GM21381 (cell line): ENCODE measurements around the gene LAMA5.

Experiments used
- ATAC-seq: cut with Tn5 transposase; IDR thresholded peaks from one replicate; pipeline ENCODE4 v1.9.1; 2021; ENCODE audit warnings: mild to moderate bottlenecking, moderate library complexity; ENCODE audit not compliant: unreplicated experiment

LAMA5 gene

DNA sequence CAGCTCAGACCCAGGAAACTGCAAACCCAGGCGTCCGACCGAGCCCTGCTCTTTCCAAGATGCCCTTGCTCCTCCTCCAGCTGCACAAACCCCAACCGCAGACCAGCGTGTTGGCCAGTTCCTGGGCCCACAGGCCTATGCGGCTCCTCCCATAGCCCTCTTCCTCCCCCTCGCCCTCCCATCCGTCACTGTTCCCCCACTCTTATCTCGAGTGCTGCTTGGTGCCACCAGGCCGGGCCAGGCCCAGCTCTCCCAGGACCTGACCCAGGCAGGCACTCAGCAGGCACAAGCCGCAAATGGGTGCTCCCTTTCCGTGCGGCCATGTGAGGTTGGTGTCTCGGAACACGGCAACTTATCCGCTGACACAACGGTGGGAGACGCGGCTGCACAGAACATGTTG, 35.8 kb downstream of the LAMA5 start:
- no peak for ATAC-seq

DNA sequence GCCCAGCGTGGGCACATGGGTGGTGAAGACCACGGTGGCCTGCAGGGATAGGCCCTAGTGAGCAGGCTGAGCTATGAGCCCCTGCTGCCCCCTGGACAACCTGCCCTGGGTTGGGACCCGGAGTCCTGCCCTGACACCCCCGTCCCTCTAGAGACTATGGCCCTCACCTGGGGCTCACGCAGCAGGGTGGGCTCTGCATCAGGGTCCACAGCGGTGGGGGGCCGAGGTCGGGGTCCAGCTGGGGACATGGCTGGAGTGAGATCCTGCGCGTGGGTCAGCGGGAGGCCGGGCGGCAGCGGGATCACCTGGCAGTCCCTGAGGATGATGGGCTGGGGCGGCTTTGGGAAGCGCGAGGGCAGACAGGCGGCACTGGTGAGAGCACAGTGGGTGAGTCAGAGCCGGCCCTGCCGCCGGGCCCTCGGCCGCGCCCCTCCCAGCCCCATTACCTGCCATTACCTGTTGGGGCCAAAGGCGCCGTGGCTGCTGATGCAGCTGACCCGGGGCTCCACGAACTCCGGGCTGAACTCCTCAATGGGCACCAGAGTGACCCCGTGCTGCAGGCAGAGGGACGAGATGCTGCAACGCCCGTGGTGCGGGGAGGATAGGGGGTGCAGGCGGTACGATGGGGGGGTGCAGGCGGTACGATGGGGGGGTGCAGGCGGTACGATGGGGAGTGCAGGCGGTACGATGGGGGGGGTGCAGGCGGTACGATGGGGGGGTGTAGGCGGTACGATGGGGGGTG, 36.4 kb downstream of the LAMA5 start:
- ATAC-seq, result no peak

DNA sequence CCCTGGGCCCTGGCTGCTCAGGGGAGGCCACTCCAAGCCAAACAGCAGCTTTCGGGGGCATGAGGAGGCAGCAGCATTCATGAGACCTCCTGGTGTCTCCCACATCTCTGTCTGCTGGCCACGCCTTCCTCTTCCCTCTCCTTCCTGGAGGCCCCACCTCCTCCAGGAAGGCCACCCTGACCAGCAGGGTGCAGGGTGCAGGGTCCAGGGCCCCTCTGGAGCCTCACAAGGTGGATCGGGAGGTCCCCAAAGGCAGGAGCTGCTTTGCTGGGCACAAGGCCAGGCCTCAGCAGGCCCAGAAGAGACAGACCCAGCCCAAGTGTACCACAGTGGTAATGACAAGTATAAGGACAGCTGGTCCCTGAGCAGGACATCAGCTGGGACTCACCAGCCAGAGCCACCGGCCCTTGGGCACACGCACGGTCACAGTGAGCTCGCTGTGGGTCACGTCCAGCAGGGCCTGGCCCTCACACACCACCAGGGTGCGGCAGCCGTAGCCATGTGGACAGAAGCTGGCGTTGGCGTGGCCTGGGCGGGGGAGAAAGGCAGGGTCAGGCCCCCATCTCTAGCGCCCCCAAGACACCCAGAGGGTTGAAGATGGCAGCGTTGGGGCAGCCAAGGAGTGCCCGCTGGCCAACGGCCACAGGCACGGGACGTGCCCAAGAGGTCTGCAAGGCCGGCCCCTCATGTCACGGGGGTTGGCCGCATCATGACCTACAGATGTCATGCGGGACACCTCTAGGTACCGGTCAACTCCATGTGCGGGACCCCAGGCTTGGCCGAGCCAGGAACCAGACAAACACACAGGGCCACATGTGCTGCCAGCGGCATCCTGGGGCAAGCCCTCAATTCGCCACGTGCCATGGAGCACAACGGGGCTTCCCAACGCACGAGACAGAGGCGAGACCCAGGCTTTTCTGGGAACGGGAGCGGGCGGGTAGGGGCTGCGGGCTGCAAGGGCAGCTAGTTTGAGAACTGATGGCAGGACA, 37.4 kb downstream of the LAMA5 start:
- ATAC-seq, result no peak

DNA sequence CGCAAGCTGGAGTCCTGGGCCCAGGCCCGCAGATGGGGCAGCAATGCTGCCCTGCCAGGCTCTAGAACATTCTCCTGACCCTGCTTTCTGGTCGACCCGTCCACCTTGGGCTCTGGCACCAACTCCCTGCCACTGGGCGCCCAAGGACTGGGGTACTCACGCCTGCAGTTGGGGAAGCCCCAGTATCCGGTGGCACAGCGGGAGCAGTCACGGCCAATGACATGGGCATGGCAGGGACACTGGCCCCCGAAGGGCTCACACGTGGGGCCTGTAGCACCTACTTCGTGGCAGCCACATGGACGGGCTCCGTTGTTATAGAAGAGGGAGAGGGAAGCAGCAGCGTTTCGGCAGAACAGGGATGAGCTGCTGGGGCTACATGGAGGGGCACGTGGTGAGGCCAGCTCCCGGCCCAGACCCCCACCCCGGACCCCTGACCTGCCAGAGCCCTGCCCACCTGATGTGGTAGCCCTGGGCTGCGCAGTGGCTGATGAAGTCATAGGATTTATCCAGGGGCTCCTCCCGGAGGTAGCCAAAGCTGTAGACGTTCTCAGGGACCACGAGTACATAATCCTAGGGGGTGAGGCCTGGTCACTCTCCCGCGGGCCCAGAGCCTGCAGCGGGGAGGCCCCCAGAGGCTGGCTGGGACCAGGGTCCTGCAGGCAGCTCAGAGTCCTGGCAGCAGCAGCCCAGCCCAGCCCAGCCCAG, 38.3 kb downstream of the LAMA5 start:
- ATAC-seq, result no peak

DNA sequence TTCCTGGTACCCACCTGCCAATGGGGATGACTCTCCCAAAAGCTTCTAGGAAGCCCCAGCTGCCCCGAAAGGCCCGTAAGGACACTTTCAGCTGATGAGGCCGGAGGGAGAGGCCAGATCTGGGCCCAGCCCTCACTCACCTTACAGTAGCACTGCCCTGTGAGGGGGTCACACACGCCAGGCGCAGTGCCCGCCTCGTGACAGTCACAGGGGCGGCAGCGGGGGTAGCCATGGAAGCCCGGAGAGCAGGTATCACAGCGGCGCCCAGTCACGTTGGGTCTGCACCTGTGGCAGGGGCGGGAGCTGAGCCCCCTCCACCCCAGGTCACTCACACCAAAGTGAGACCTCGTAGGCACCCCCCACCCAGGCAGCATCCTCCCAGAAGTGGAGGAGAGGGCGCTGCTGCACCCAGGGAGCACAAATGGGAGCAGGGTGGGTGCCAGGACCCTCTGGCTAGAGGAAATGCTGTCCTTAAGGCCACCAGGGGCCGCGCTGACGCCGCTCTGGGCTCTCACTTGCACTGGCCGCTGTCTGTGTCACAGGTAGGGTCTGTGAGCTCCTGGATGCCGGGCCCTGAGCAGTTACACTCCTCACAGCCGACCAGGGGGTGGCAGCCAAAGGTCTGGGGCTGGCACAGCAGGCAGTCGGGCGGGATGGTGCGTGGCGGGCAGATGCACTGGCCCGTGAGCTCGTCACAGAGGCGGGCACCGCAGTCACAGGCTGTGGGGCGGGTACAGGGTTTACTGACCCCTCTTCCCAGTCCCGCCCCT, 39.2 kb downstream of the LAMA5 start:
- no peak for ATAC-seq

DNA sequence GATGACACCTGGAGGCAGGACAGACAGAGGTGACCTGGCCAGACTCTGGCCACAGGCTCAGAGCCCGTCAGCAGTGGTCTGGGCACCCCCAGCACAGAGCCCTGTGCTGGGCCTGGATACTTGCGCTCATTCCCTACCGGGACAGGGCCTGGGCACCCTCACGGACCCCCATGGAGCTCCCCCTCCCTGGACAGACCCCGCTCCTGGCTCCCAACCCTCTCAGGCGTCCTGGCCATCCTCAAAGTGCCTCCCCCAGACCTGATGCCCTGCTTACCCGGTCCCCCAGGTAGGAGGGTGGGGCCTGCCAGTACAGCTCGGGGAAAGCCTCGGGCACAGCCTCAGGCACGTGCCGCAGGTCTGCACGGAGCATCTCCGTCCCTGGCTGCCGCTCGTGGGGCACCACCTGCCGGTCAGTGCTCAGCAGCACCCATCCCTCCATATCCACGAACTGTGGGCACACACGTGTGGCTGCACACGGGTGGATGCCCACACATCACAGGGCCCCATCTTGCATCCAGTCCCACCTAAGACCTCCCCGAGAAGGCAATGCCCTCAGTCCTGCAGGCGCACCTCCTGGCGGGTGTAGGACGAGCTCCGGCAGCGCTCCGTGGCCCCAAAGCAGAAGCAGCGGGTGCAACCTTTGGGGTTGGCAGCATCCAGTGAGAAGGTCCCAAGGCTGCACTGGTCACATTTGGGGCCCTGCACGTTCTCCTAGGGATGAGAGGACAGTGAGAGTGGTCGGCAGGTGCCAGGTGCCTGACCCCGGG, 40.0 kb downstream of the LAMA5 start:
- no peak for ATAC-seq

DNA sequence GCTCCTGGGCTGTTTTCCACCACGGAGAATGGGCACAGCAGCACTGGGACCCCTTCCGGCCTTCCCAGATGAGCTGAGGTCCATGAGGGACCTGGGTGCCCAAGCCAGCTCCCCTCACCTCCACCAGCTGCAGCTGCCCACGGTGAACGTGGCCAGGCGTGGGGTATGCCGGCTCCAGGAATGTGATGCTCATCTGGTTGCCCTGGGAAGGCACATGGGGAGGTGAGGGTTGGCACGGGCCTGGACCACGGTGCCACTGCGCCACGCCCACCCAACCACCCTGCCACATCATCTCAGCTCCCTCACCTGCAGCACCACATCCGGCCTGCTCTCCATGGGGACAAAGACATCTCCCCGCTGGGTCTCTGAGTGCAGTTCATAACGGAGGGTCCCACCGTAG, 40.6 kb downstream of the LAMA5 start:
- no peak for ATAC-seq

DNA sequence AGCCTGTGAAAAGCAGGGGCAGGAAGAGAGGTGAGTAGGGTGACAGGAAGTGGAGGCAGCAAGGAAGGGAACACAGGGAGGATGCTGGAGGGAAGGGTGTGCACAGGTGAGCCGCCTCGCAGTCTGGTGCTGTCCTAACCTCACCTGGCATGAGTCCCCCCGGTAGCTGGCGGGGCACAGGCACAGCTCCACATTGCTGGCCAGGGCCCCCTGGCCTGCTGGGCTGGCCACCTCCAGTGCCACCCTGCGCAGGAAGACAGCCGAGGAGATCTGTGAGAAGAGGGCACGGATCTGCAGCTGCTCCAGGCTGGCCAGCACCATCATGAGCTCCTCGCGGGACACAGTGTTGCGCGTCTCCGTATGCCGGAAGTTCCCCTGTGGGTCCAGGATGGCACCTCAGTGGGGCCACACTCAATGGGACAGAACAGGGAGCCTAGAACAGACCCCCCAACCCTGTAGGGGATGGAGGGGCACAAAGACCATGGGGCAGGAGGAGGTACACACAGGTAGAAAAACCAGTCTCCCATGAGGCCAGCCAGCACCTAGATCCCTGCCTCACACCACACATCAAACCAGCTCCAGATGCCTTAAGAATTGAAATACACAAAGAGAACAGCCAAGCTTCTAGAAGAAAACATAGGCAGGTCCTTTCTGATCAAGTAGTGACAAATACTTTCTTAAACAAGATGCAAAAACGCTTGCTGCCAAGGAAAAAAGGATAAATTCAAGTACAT, 41.8 kb downstream of the LAMA5 start:
- no peak for ATAC-seq

DNA sequence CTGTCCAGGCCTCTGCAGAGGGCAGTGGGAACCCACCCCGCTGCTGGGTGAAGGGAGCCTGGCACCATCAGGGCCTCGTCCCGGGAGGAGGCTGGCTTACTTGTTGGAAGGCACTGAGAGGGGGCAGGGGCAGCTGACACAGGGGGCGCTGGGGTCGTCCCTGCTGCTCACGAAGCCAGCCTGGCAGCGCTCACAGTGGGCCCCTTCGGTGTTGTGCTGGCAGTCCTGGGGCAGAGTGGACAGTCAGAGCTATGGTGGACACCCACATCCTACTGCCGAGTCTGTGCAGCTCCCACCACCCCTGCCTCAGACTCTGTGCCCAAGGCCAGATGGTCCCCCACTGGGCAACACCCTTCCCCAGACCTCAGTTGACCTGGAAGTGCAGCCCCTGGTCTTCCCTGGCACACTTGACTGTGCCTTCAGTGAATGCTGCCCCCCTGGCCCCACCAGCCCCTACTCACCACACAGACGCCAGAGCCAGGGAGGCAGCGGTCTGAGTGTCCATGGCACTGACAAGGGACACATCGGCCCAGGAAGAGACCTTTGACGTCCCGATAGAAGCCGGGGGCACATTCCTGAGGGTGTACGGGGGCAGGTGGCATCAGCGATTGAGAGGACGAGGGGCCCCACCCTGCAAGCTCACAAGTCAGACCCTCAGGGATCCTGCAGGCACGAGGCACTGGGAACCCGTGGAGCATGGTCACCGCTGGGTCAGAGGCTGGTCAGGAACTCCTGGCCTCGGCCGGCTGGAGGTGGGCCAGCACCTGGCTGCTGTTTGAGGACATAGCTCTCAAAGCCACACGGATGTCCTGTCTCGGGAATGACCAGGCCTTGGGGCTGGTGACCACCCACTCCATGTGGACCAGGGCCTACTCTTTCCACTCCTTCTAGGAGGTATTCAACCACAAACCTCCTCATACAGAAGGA, 42.9 kb downstream of the LAMA5 start:
- ATAC-seq, result no peak

DNA sequence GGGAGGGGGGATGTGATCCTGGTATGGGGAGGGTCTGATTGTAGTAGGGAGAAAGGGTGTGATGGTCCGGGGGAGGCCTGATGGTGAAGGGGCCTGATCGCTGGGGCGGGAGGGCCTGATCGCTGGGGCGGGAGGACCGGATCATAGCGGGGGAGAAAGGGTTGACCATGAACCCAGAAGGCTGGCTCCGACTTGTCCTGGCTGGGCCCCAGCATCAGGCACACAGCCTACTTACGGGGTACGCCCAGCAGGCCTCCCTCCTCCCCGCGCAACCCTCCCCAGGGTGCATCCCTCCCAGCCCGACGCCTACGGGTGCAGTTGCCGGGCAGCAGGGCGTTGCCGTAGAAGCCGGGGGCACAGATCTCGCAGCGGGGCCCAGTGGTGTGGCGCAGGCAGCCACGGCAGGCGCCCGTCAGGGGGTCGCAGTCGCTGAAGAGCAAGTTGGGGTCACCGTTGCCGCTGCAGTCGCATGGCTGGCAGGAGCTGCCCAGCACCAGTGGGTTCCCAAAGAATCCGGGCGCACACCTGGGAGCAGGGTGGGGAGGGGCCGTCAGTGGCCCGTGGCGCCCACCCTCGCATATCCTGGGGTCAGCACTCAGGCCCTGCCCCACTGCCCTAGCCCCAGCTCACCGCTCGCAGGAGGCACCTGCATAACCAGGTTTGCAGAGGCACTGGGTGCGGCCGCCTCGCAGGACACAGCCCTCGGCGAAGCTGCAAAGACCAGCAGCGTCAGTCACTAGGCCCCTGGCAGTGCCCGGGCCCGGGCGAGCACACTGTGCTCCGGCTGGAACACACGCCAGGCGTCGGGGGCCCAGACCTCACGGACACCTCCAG, 43.7 kb downstream of the LAMA5 start:
- no peak for ATAC-seq

DNA sequence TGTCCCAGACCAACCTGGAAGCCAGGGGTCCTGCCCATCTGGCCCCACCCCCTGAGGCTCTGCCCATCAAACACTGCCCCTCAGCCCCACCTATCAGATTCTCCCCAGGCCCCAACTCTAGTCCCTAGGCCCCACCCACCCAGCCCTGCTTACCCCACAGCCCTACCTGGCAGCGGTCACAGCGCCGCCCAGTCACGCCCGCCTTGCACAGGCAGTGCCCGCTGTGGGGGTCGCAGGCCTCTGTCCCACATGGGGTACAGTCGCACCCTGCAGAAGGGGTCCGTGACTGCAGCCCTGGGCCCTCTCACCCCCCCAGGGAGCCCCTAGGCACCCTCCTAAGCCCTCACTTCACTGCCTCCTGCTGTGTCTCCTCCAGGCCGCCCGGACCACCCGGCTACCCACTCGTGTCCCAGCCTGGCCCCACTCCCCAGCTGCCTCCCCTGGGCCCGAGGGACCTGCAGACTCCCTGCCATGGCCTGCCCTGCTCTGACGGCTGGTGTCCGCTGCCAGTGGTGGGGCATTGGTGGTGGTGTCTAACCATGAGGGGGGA, 44.5 kb downstream of the LAMA5 start:
- ATAC-seq, result no peak

DNA sequence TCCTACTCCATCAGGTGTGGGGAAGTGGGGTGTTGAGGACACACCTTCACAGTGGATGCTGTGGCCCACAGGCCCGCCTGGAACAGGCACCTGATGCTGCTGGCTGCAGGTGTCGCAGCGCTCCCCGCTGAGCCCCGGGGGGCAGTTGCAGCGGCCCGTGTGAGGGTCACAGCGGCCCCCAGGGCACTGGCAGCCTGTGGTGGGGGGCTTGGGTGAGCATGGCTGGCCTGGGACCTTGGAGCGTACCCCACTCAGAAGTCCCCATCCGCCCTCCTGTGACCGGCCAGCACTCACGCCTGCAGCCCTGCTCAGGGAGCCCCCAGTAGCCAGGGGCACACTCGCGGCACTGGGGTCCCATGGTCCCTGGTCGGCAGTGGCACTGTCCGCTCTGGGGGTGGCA, 45.1 kb downstream of the LAMA5 start:
- no peak for ATAC-seq

DNA sequence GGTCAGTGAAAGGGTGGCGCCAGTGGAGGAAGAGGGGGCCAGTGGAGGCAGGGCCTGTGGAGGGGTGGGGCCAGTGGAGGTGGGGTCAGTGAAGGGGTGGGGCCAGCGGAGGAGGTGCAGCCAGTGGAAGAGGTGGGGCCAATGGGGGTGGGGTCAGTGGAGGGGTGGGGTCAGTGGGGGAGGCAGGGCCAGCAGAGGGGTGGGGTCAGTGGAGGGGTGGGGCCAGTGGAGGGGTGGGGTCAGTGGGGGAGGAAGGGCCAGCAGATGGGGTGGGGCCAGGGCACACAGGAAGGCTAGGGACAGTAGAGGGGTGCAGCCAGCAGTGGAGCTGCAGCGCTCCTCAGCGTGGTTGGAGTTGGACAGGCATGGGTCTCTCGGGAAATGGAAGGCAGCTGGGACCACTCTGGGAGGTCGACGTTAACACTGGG, 45.6 kb downstream of the LAMA5 start:
- ATAC-seq, result no peak

DNA sequence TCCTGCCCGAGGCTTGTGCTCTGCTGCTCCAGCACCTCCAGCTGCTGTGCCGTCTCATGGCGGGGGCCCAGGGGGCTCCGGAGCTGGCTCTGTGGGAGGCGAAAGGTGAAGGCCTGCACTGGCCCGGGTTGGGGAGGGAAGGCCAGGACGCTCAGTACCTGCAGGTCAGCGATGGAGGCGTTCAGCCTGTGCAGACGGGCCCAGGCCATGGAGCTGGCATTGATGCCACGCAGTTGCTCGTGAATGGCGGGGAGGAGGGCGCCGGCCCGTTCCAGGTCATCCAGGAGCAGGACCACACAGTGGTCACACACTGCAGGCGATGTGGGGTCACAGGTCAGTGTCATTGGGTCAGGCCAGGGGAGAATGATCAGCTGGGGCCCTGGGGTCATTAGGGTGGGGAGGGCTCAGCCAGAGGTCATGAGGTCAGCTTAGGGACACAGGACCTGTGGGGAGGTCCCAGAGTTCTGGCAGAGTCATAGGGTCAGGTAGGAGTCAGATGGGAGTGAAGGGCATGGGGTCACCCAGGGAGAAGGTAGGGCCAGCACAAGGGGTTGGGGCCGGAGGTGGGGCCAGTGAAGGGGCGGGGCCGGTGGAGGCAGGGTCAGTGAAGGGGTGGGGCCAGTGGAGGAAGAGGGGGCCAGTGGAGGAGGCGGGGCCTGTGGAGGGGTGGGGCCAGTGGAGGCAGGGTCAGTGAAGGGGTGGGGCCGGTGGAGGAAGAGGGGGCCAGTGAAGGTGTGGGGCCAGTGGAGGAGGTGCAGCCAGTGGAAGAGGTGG, 46.3 kb downstream of the LAMA5 start:
- ATAC-seq, result no peak

DNA sequence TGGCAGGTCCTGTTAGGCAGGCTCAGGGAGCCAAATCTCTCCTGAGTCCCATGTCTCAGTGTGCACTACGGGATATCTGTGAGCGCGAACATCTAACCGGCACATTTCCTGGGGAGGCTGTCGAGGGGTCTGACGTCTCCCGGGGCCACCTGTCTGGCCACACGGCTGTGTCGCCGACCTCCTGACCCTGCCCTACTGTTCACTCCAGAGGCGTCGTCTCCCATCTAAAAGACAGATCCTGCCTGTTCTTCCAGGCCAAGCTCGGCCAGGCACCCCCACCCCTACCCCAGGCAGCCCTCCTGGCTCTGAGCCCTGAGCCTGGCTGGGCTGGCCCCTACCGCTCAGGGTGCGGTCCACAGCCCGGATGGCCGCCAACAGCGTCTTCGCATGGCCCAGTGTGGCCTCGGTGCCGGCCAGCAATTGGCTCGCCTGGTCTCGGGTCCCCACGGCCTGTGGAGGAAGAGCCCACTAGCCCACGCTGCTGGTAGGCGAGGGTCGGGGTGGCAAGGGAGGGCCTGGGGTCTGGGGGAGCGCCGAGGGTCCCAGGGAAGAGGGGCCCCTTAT, 47.7 kb downstream of the LAMA5 start:
- no peak for ATAC-seq
